ENCODE measurements around the gene SLC35B1. TPM values are rescaled to one million over a fixed set of nuclear protein-coding genes. Genes with fewer than 3 reads are reported as not detected.

SLC35B1 gene
- polyA plus RNA-seq, 1 donor (not counting 4 experiments of a cell fraction or from before 2014, with no cell fraction given): 71.6 TPM

- DNase-seq (ENCODE audit: low read depth, low spot score) (no peak), FAIRE-seq (no peak)
- Histone ChIP-seq H3K4me2 (ENCODE audit: control insufficient read depth, extremely low read depth, insufficient read depth, low read depth, low read length) (no peak overlapping the region), H3K79me2 (ENCODE audit: control insufficient read depth, insufficient read depth, low read length) (no peaks in the 10 kb centered on the region), H3K4me3 (ENCODE audit: control insufficient read depth in 2 of 3, extremely low read depth in 1 of 3, insufficient read depth in 2 of 3, low read depth in 1 of 3, low read length in 3 of 3) (no peak overlapping the region), H4K20me1 (ENCODE audit: control insufficient read depth, extremely low read depth, insufficient read depth, low read length) (no peaks in the 10 kb centered on the region), H3K9me1 (ENCODE audit: control insufficient read depth, extremely low read depth, insufficient read depth, low read length) (no peaks in the 10 kb centered on the region), H2AFZ (ENCODE audit: control insufficient read depth, low read length) (no peak overlapping the region), H3K9ac (ENCODE audit: control insufficient read depth, extremely low read depth, insufficient read depth, low read length) (no peak overlapping the region), H3K36me3 (ENCODE audit: control insufficient read depth in 2 of 2, extremely low read depth in 1 of 2, insufficient read depth in 2 of 2, low read length in 2 of 2) (no peaks in the 10 kb centered on the region), H3K27ac (ENCODE audit: control insufficient read depth, insufficient read depth, low read length) (no peak overlapping the region), H3K27me3 (ENCODE audit: control insufficient read depth, extremely low read depth, insufficient read depth, low read length) (no peaks in the 10 kb centered on the region), H3K4me1 (ENCODE audit: control insufficient read depth, extremely low read depth, insufficient read depth, low read length) (peaks cover 30% of the 10 kb centered on the region), H3K9me3 (ENCODE audit: control insufficient read depth, low read depth, low read length) (no peaks in the 10 kb centered on the region)
- dilution Hi-C loops (cut with MboI; ENCODE audit: extremely low pct_ligation_motif_present, low sequenced_read_pairs): no loop called here
- TF ChIP-seq EZH2 (IDR thresholded peaks at IDR 0.05; ENCODE audit: low read length) (no peak), CTCF (optimal IDR thresholded peaks at IDR 0.05 in 1 of 3, IDR thresholded peaks at IDR 0.05 in 1 of 3, conservative IDR thresholded peaks at IDR 0.05 in 1 of 3; ENCODE audit: extremely low read depth in 1 of 3, insufficient read depth in 2 of 3, low read length in 3 of 3) (no peak)
Measured at GRCh38 chr17:49738456-49739163, 30.8 kb upstream of the SLC35B1 start.

GRCh38 chr17:49734515-49735490 is 27.0 kb upstream of the SLC35B1 start:
- FAIRE-seq (no peak), DNase-seq (ENCODE audit: low read depth, low spot score) (no peak)
- no peaks in the 10 kb centered on the region for H3K27me3 ChIP-seq (ENCODE audit: control insufficient read depth, extremely low read depth, insufficient read depth, low read length)
- TF ChIP-seq CTCF (optimal IDR thresholded peaks at IDR 0.05 in 1 of 3, IDR thresholded peaks at IDR 0.05 in 1 of 3, conservative IDR thresholded peaks at IDR 0.05 in 1 of 3; ENCODE audit: extremely low read depth in 1 of 3, insufficient read depth in 2 of 3, low read length in 3 of 3): no peak
- no peak for TF ChIP-seq EZH2 (IDR thresholded peaks at IDR 0.05; ENCODE audit: low read length)
- no peak overlapping the region for H3K4me3 ChIP-seq (ENCODE audit: control insufficient read depth in 2 of 3, extremely low read depth in 1 of 3, insufficient read depth in 2 of 3, low read depth in 1 of 3, low read length in 3 of 3)
- H3K9ac ChIP-seq (ENCODE audit: control insufficient read depth, extremely low read depth, insufficient read depth, low read length): no peak overlapping the region
- H3K9me3 ChIP-seq (ENCODE audit: control insufficient read depth, low read depth, low read length): no peaks in the 10 kb centered on the region
- peaks cover 4% of the 10 kb centered on the region for H3K4me1 ChIP-seq (ENCODE audit: control insufficient read depth, extremely low read depth, insufficient read depth, low read length)
- no peak overlapping the region for H3K27ac ChIP-seq (ENCODE audit: control insufficient read depth, insufficient read depth, low read length)
- H3K4me2 ChIP-seq (ENCODE audit: control insufficient read depth, extremely low read depth, insufficient read depth, low read depth, low read length): no peak overlapping the region
- no peaks in the 10 kb centered on the region for H3K9me1 ChIP-seq (ENCODE audit: control insufficient read depth, extremely low read depth, insufficient read depth, low read length)
- H3K36me3 ChIP-seq (ENCODE audit: control insufficient read depth in 2 of 2, extremely low read depth in 1 of 2, insufficient read depth in 2 of 2, low read length in 2 of 2): no peaks in the 10 kb centered on the region
- dilution Hi-C loops (cut with MboI; ENCODE audit: extremely low pct_ligation_motif_present, low sequenced_read_pairs): no loop called here
- H4K20me1 ChIP-seq (ENCODE audit: control insufficient read depth, extremely low read depth, insufficient read depth, low read length): no peaks in the 10 kb centered on the region
- H3K79me2 ChIP-seq (ENCODE audit: control insufficient read depth, insufficient read depth, low read length): no peaks in the 10 kb centered on the region
- no peak overlapping the region for H2AFZ ChIP-seq (ENCODE audit: control insufficient read depth, low read length)

Measured in keratinocyte (primary cell).